Upper lobe of left lung (tissue), 6 donors: Measurements from ENCODE around the gene APOM. TPM values are rescaled to one million over a fixed set of nuclear protein-coding genes. Genes with fewer than 3 reads are reported as not detected.

ENCODE experiments used
- ATAC-seq, 2 donors: fragments of 200-7000 bp; cut with Tn5 transposase; one replicate each; pipeline ENCODE4 v1.9.1; 2022; ENCODE audit warnings: mild to moderate bottlenecking in 2 of 2, moderate library complexity in 2 of 2; ENCODE audit not compliant: low FRiP score in 2 of 2
- DNase-seq, 2 donors: peaks; one replicate each; pipeline ENCODE4 v3.0.0-alpha.2; 2019 to 2020
- H3K27ac ChIP-seq, 4 donors: fragments of 200-600 bp; sonication (generic); one replicate each; pipeline ENCODE4 v1.5.1; 2016 to 2019
- H3K27me3 ChIP-seq, 4 donors: fragments of 200-600 bp; sonication (generic); one replicate each; pipeline ENCODE4 v1.5.1; 2017 to 2019
- H3K36me3 ChIP-seq, 4 donors: fragments of 200-600 bp; sonication (generic); one replicate each; pipeline ENCODE4 v1.5.1; 2016 to 2019
- H3K4me1 ChIP-seq, 4 donors: fragments of 200-600 bp; sonication (generic); one replicate each; pipeline ENCODE4 v1.5.1; 2018 to 2019
- H3K4me3 ChIP-seq, 4 donors: fragments of 200-600 bp; sonication (generic); one replicate each; pipeline ENCODE4 v1.5.1; 2017 to 2019; ENCODE audit warnings: mild to moderate bottlenecking in 2 of 4, moderate library complexity in 1 of 4
- H3K9me3 ChIP-seq, 4 donors: fragments of 200-600 bp; sonication (generic); one replicate each; pipeline ENCODE4 v1.5.1; 2018 to 2019
- EP300 ChIP-seq, 4 donors: sonication (generic); formaldehyde crosslinking; IDR thresholded peaks; one replicate each; pipeline ENCODE4 v1.5.1; 2017; ENCODE audit warnings: antibody characterized with exemption in 4 of 4, control low read depth in 2 of 4
- POLR2A ChIP-seq, 4 donors: fragments of 450-650 bp; IDR thresholded peaks; one replicate each; pipeline ENCODE4 v1.5.1; 2016 to 2017; ENCODE audit warnings: antibody characterized with exemption in 4 of 4, mild to moderate bottlenecking in 2 of 4
- POLR2AphosphoS5 ChIP-seq, 2 donors: sonication (generic); formaldehyde crosslinking; IDR thresholded peaks; one replicate each; pipeline ENCODE4 v1.5.1; 2017; ENCODE audit warnings: antibody characterized with exemption in 2 of 2
- WGBS, 2 donors: methylation state at CpG; one replicate each; pipeline ENCODE4 v1.1.5; 2017 to 2018; 5-methylcytosine and 5-hydroxymethylcytosine counted together
- total RNA-seq, 6 donors: library from RNA; depleted of rRNA in 4 of 6; stranded (reverse); fragments of >200 nt in 4 of 6; gene quantifications; one replicate each; pipeline versions ENCODE4 v1.1.0 to v1.2.1, GENCODE V29; 2016 to 2021
- TF ChIP-seq, protein P1 (sequence below), 6 experiments: fragments of 450-650 bp in 4 of 6; fragments of 200-600 bp in 2 of 6; sonication (generic) in 2 of 6; IDR thresholded peaks; one replicate each; pipeline ENCODE4 v1.5.1; 2016 to 2019; ENCODE audit warnings: antibody characterized with exemption in 6 of 6
- donor health status: DM: no; HTN: no; CAD: no; lungs with moderate emphysema.
- donor health status: DM: no; HTN: yes; CAD: no; lungs with severe emphysema.

Gene APOM
- total RNA-seq, 6 donors from 2014 or later: 0.89 to 4.3 (median 2.1) TPM

GRCh38 chr6:31614075-31614619 is 41.5 kb upstream of the APOM start:
- ATAC-seq (peak; percentile 44 to 72), DNase-seq (peak in 1 of 2 donors; percentile 49)
- Histone ChIP-seq H3K9me3 (no peaks in the 10 kb centered on the region), H3K4me3 (peak overlapping the region in 1 of 4 donors; percentile 43), H3K4me1 (peaks cover 0 to 13% (median 4%) of the 10 kb centered on the region in 4 donors), H3K27me3 (no peaks in the 10 kb centered on the region), H3K27ac (peak overlapping the region; percentile 64 to 82 (median 74)), H3K36me3 (no peaks in the 10 kb centered on the region)
- WGBS, 2 donors: 48 to 51% methylated on average over 8 of the region's 8 CpGs
- TF ChIP-seq, protein P1, sequence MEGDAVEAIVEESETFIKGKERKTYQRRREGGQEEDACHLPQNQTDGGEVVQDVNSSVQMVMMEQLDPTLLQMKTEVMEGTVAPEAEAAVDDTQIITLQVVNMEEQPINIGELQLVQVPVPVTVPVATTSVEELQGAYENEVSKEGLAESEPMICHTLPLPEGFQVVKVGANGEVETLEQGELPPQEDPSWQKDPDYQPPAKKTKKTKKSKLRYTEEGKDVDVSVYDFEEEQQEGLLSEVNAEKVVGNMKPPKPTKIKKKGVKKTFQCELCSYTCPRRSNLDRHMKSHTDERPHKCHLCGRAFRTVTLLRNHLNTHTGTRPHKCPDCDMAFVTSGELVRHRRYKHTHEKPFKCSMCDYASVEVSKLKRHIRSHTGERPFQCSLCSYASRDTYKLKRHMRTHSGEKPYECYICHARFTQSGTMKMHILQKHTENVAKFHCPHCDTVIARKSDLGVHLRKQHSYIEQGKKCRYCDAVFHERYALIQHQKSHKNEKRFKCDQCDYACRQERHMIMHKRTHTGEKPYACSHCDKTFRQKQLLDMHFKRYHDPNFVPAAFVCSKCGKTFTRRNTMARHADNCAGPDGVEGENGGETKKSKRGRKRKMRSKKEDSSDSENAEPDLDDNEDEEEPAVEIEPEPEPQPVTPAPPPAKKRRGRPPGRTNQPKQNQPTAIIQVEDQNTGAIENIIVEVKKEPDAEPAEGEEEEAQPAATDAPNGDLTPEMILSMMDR (IDR thresholded peaks at IDR 0.05): no peak
- no peak for TF ChIP-seq EP300 (IDR thresholded peaks at IDR 0.05)
- TF ChIP-seq POLR2A (IDR thresholded peaks at IDR 0.05): no peak
- TF ChIP-seq POLR2AphosphoS5 (IDR thresholded peaks at IDR 0.05): no peak

GRCh38 chr6:31614684-31615578 is 40.8 kb upstream of the APOM start, which contains the start of gene AIF1:
AIF1 (plus strand) TSS chr6:31615234; CDS start chr6:31615330, 96 bp downstream.
- peak in 1 of 2 donors; percentile 61 for ATAC-seq
- H3K27ac ChIP-seq: peak within 1 kb of the TSS; percentile 64 to 82 (median 74)
- H3K27me3 ChIP-seq: no peaks in the 10 kb centered on the region
- H3K9me3 ChIP-seq: no peaks in the 10 kb centered on the region
- H3K4me3 ChIP-seq: peak within 1 kb of the TSS in 3 of 4 donors; percentile 18 to 43 (median 29)
- TF ChIP-seq, protein P1 (IDR thresholded peaks at IDR 0.05): no peak
- TF ChIP-seq EP300 (IDR thresholded peaks at IDR 0.05): no peak
- no peak for TF ChIP-seq POLR2A (IDR thresholded peaks at IDR 0.05)
- TF ChIP-seq POLR2AphosphoS5 (IDR thresholded peaks at IDR 0.05): no peak
- H3K36me3 ChIP-seq: no peaks in the 10 kb centered on the region
- WGBS, 2 donors: 42 to 54% methylated on average over 6 of the region's 6 CpGs
- H3K4me1 ChIP-seq: peaks cover 0 to 13% (median 8%) of the 10 kb centered on the region in 4 donors
- DNase-seq: peak in 1 of 2 donors; percentile 50

- ATAC-seq: no peak
- WGBS, 2 donors: 36 to 41% methylated on average over 7 of the region's 7 CpGs
- no peaks in the 10 kb centered on the region for H3K9me3 ChIP-seq
- no peaks in the 10 kb centered on the region for H3K36me3 ChIP-seq
- DNase-seq: peak in 1 of 2 donors; percentile 29
- H3K4me1 ChIP-seq: peaks cover 0 to 13% (median 8%) of the 10 kb centered on the region in 4 donors
- TF ChIP-seq POLR2A (IDR thresholded peaks at IDR 0.05) (no peak), POLR2AphosphoS5 (IDR thresholded peaks at IDR 0.05) (no peak), EP300 (IDR thresholded peaks at IDR 0.05) (no peak)
- TF ChIP-seq, protein P1 (IDR thresholded peaks at IDR 0.05): no peak
- H3K4me3 ChIP-seq: peak overlapping the region in 3 of 4 donors; percentile 18 to 43 (median 29)
- H3K27ac ChIP-seq: peak overlapping the region; percentile 64 to 82 (median 74)
- no peaks in the 10 kb centered on the region for H3K27me3 ChIP-seq
These were observed 39.9 kb upstream of the APOM start for GRCh38 chr6:31615748-31616147.

DNA sequence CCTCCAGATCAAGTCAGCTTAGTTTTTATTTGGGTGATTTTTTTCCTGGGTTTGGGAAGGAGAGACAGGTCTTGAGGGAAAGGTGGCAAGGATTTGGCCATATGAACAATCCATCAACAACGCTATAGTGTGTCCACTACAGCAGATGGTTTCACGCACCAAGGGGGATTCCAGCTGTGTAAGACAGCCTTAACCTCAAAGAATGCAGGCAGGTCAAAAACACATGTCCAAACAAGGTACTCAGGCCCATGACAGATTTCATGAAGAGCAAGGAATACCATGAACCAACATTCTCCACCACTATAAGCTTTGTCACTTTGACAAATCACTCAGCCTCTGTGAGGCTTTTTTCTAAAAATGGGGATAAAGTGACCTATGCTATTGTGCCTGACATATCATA is 38.7 kb upstream of the APOM start:
- no peaks in the 10 kb centered on the region for H3K9me3 ChIP-seq
- no peak for DNase-seq
- peaks cover 7 to 22% (median 15%) of the 10 kb centered on the region in 4 donors for H3K4me1 ChIP-seq
- WGBS, 2 donors: 86 to 87% methylated on average over 2 of the region's 2 CpGs
- H3K27ac ChIP-seq: no peak overlapping the region
- no peaks in the 10 kb centered on the region for H3K27me3 ChIP-seq
- no peaks in the 10 kb centered on the region for H3K36me3 ChIP-seq
- ATAC-seq: no peak
- TF ChIP-seq EP300 (IDR thresholded peaks at IDR 0.05): no peak
- TF ChIP-seq POLR2A (IDR thresholded peaks at IDR 0.05): no peak
- no peak for TF ChIP-seq POLR2AphosphoS5 (IDR thresholded peaks at IDR 0.05)
- no peak overlapping the region for H3K4me3 ChIP-seq
